ENCODE results near the gene MAU2. TPM values are rescaled to one million over a fixed set of nuclear protein-coding genes. Genes with fewer than 3 reads are reported as not detected.

MAU2 gene
- total RNA-seq, 4 donors from 2014 or later = 32.4 to 87.6 (median 70.0) TPM

DNA sequence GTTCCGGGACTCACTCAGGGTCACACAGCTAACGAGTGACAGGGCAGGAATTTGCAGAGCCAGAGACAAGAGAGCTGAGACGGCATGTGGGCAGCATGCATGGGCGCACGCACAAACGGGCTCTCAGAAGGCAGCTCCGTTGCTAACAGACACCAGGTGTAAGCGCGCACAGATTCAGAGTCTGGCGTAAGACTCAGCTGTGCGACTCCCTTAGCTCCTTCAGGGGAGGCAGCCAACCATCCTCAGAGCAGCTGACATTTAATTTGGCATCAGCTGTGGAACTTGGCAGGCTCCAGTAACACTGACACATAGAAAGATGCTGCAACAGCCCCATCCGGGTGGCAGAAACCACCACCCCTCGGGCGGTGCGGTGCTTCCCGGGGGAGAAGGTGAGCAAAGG is 40.1 kb upstream of the MAU2 start:
- DNase-seq = no peak
- H3K27ac ChIP-seq = no peak overlapping the region
- no peaks in the 10 kb centered on the region for H3K36me3 ChIP-seq
- no peaks in the 10 kb centered on the region for H3K4me1 ChIP-seq
- TF ChIP-seq POLR2A (IDR thresholded peaks at IDR 0.05) = no peak
- TF ChIP-seq, protein P1, sequence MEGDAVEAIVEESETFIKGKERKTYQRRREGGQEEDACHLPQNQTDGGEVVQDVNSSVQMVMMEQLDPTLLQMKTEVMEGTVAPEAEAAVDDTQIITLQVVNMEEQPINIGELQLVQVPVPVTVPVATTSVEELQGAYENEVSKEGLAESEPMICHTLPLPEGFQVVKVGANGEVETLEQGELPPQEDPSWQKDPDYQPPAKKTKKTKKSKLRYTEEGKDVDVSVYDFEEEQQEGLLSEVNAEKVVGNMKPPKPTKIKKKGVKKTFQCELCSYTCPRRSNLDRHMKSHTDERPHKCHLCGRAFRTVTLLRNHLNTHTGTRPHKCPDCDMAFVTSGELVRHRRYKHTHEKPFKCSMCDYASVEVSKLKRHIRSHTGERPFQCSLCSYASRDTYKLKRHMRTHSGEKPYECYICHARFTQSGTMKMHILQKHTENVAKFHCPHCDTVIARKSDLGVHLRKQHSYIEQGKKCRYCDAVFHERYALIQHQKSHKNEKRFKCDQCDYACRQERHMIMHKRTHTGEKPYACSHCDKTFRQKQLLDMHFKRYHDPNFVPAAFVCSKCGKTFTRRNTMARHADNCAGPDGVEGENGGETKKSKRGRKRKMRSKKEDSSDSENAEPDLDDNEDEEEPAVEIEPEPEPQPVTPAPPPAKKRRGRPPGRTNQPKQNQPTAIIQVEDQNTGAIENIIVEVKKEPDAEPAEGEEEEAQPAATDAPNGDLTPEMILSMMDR (IDR thresholded peaks at IDR 0.05) = no peak
- H3K9me3 ChIP-seq = no peaks in the 10 kb centered on the region
- intact Hi-C loops (cut with DNase I; ENCODE audit: low total_unique reads) = no loop called here
- H3K4me3 ChIP-seq = no peak overlapping the region
- H3K27me3 ChIP-seq = no peaks in the 10 kb centered on the region

DNA sequence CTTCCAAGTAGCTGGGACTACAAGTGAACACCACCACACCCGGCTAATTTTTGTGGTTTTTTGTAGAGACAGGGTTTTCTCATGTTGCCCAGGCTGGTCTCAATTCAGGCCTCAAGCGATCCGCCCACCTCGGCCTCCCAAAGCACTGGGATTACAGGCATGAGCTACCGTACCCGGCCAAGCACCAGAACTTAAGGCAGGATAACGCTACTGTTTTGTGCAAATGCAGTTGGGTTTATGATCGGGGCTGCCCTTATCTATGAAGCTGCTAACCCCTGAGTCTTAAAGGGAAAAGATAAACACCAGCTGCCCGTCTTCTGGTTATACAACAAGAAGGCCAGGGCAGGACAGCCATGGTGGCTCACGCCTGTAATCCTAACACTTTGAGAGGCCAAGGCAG is 34.9 kb upstream of the MAU2 start:
- H3K36me3 ChIP-seq = no peaks in the 10 kb centered on the region
- TF ChIP-seq, protein P1 (IDR thresholded peaks at IDR 0.05) = no peak
- no peak for TF ChIP-seq POLR2A (IDR thresholded peaks at IDR 0.05)
- no peak overlapping the region for H3K27ac ChIP-seq
- no peaks in the 10 kb centered on the region for H3K4me1 ChIP-seq
- intact Hi-C loops (cut with DNase I; ENCODE audit: low total_unique reads) = no loop called here
- no peak overlapping the region for H3K4me3 ChIP-seq
- no peaks in the 10 kb centered on the region for H3K27me3 ChIP-seq
- H3K9me3 ChIP-seq = no peaks in the 10 kb centered on the region
- no peak for DNase-seq

DNA sequence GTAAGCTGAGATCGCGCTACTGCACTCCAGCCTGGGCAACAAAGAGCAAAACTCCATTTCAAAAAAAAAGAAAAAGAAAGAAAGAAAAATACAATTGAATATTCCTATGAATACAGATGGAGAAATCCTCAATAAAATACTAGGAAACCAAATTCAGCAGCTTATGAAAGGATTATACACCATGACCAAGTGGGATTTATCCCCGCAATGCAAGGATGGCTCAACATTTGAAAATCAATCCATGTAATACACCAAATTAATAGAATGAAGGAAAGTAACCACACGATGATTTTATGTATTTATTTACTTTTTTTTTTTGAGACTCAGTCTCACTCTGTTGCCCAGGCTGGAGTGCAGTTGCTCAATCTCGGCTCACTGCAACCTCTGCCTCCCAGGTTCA is 28.0 kb upstream of the MAU2 start:
- Histone ChIP-seq H3K9me3 (no peaks in the 10 kb centered on the region), H3K36me3 (no peaks in the 10 kb centered on the region), H3K27me3 (no peaks in the 10 kb centered on the region), H3K27ac (no peak overlapping the region), H3K4me1 (no peaks in the 10 kb centered on the region), H3K4me3 (no peak overlapping the region)
- DNase-seq = no peak
- no peak for TF ChIP-seq POLR2A (IDR thresholded peaks at IDR 0.05)
- TF ChIP-seq, protein P1 (IDR thresholded peaks at IDR 0.05) = no peak
- intact Hi-C loops (cut with DNase I; ENCODE audit: low total_unique reads) = no loop called here

DNA sequence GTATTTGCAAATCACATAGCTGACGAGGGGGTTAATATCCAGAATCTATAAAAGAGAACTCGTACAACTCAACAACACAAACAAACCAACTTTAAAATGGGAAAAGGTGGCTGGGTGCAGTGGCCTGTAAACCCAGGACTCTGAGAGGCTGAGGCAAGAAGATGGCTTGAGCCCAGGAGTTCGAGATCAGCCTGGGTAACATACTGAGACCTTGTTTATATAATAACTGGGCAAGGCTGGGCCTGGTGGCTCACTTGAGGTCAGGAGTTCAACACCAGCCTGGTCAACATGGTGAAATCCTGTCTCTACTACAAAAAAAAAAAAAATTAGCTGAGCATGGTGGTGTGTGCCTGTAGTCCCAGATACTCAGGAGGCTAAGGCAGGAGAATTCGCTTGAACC is 25.7 kb upstream of the MAU2 start:
- intact Hi-C loops (cut with DNase I; ENCODE audit: low total_unique reads) = no loop called here
- no peak for DNase-seq

DNA sequence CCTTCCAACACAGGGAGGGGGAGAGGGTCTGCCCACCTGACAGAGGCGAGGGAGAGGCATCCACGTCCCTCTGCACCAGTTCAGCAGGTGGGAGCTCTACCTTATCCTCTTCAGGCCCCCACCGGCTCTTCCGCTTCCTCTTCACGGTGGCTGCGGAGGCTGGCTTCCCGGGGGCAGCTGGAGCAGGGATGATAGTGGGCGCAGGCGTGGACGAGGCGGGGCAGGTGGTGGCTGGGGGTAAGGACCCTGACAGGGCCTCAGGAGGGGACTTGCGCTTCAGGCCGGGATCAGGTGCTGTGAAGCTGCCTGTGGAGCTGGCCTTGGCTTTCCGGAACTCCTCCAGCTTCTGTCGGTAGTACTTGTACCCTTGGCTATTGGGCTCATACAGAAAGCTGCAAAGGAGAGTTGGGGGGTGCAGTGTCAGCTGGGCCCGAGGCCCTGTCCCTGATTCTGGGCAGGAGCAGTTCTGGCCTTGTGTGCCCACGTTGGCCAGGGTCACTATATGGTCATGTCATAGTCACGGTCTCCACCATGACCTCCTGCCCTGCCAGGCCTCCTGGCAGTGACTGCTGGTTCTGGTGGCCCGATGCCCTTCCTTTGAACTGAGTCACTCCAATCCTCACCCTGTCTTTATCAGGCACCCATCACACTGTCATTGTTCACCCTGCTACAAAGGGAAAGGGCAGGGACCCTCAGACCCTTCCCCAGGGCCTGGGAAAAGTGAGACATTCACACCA is 23.5 kb upstream of the MAU2 start:
- TF ChIP-seq, protein P1 (IDR thresholded peaks at IDR 0.05) = no peak
- TF ChIP-seq POLR2A (IDR thresholded peaks at IDR 0.05) = no peak
- H3K27me3 ChIP-seq = no peaks in the 10 kb centered on the region
- intact Hi-C loops (cut with DNase I; ENCODE audit: low total_unique reads) = no loop called here
- no peak for DNase-seq
- H3K4me3 ChIP-seq = no peak overlapping the region
- no peaks in the 10 kb centered on the region for H3K4me1 ChIP-seq
- no peak overlapping the region for H3K27ac ChIP-seq
- H3K9me3 ChIP-seq = no peaks in the 10 kb centered on the region
- H3K36me3 ChIP-seq = no peaks in the 10 kb centered on the region

More for the DNA sequence above, 25.7 kb upstream of the MAU2 start:
- no peak overlapping the region for H3K4me3 ChIP-seq
- H3K9me3 ChIP-seq = no peaks in the 10 kb centered on the region
- H3K27me3 ChIP-seq = no peaks in the 10 kb centered on the region
- no peaks in the 10 kb centered on the region for H3K4me1 ChIP-seq
- no peak overlapping the region for H3K27ac ChIP-seq
- TF ChIP-seq, protein P1 (IDR thresholded peaks at IDR 0.05) = no peak
- TF ChIP-seq POLR2A (IDR thresholded peaks at IDR 0.05) = no peak
- H3K36me3 ChIP-seq = no peaks in the 10 kb centered on the region
